A549 (cell line): ENCODE measurements around the gene RASGEF1C. TPM values are rescaled to one million over a fixed set of nuclear protein-coding genes. Genes with fewer than 3 reads are reported as not detected.

Experiments
- BCL3 ChIP-seq: fragments of >200 bp; sonication (Bioruptor Twin); formaldehyde crosslinking; IDR thresholded peaks from 3 replicates; pipeline ENCODE4 v1.6.1; 2016
- BHLHE40 ChIP-seq: IDR thresholded peaks from 2 replicates; pipeline ENCODE4 v1.6.1; 2012; ENCODE audit warnings: low read depth, low read length, inconsistent platforms
- CBX2 ChIP-seq: fragments of 200-600 bp; sonication (generic); IDR thresholded peaks from 2 replicates; pipeline ENCODE4 v1.6.1; 2016; ENCODE audit warnings: low read depth, mild to moderate bottlenecking, borderline replicate concordance
- CBX8 ChIP-seq: fragments of 200-600 bp; sonication (generic); IDR thresholded peaks from 2 replicates; pipeline ENCODE4 v1.6.1; 2016
- CHD2 ChIP-seq: fragments of 150-350 bp; IDR thresholded peaks from 2 replicates; pipeline ENCODE4 v1.6.1; 2014; ENCODE audit warnings: low read length; ENCODE audit not compliant: partially characterized antibody
- E2F6 ChIP-seq: IDR thresholded peaks from 2 replicates; pipeline ENCODE4 v1.6.1; 2012; ENCODE audit warnings: low read depth, borderline replicate concordance
- EHMT2 ChIP-seq: fragments of 200-600 bp; sonication (generic); IDR thresholded peaks from 2 replicates; pipeline ENCODE4 v1.6.1; 2016; ENCODE audit warnings: antibody characterized with exemption, low read depth, mild to moderate bottlenecking, moderate library complexity
- ELK1 ChIP-seq: fragments of 150-350 bp; IDR thresholded peaks from 2 replicates; pipeline ENCODE4 v1.6.1; 2014; ENCODE audit warnings: low read depth, mild to moderate bottlenecking, low read length
- FOSB ChIP-seq: fragments of 250-450 bp; sonication (Bioruptor Pico); IDR thresholded peaks from 2 replicates; pipeline ENCODE4 v1.5.0; 2020; ENCODE audit warnings: mild to moderate bottlenecking, moderate library complexity
- FOSL2 ChIP-seq, 2 experiments: fragments of 450-650 bp in 1 of 2; fragments of >200 bp in 1 of 2; sonication (Bioruptor Twin) in 1 of 2; formaldehyde crosslinking; IDR thresholded peaks; 2 replicates each; pipeline versions ENCODE4 v1.5.0 to v1.6.1; 2016 to 2020; ENCODE audit warnings: mild to moderate bottlenecking in 1 of 2, moderate library complexity in 1 of 2
- FOXS1 ChIP-seq: fragments of 250-450 bp; sonication (Bioruptor Pico); IDR thresholded peaks from 2 replicates; pipeline ENCODE4 v1.5.0; 2020; ENCODE audit warnings: mild to moderate bottlenecking, moderate library complexity
- GATA3 ChIP-seq: IDR thresholded peaks from 2 replicates; pipeline ENCODE4 v1.6.1; 2012; ENCODE audit warnings: borderline replicate concordance
- HES2 ChIP-seq: fragments of >200 bp; sonication (Bioruptor Twin); formaldehyde crosslinking; IDR thresholded peaks from 2 replicates; pipeline ENCODE4 v1.6.1; 2016
- HMGXB4 ChIP-seq: fragments of 250-450 bp; sonication (Bioruptor Pico); IDR thresholded peaks from 2 replicates; pipeline ENCODE4 v1.5.0; 2021; ENCODE audit warnings: mild to moderate bottlenecking, moderate library complexity, borderline replicate concordance
- HOXA7 ChIP-seq: fragments of 250-450 bp; sonication (Bioruptor Pico); IDR thresholded peaks from 2 replicates; pipeline ENCODE4 v1.5.0; 2020; ENCODE audit warnings: mild to moderate bottlenecking, moderate library complexity
- HOXB13 ChIP-seq: fragments of 250-450 bp; sonication (Bioruptor Pico); IDR thresholded peaks from 2 replicates; pipeline ENCODE4 v1.5.0; 2020; ENCODE audit warnings: low read depth, mild to moderate bottlenecking, moderate library complexity
- HOXB5 ChIP-seq: fragments of 250-450 bp; sonication (Bioruptor Pico); IDR thresholded peaks from 2 replicates; pipeline ENCODE4 v1.5.0; 2020; ENCODE audit warnings: mild to moderate bottlenecking, moderate library complexity
- KDM1A ChIP-seq: fragments of 200-600 bp; sonication (generic); IDR thresholded peaks from 2 replicates; pipeline ENCODE4 v1.6.1; 2016; ENCODE audit warnings: low read depth, mild to moderate bottlenecking
- KDM5A ChIP-seq: fragments of 200-600 bp; sonication (generic); IDR thresholded peaks from 2 replicates; pipeline ENCODE4 v1.6.1; 2016; ENCODE audit warnings: antibody characterized with exemption, mild to moderate bottlenecking
- MAX ChIP-seq: IDR thresholded peaks from 2 replicates; pipeline ENCODE4 v1.6.1; 2012
- MAZ ChIP-seq: fragments of 150-350 bp; IDR thresholded peaks from 2 replicates; pipeline ENCODE4 v1.6.1; 2014; ENCODE audit warnings: antibody characterized with exemption, low read depth, low read length, borderline replicate concordance
- NPAS2 ChIP-seq: fragments of 250-450 bp; sonication (Bioruptor Pico); IDR thresholded peaks from 2 replicates; pipeline ENCODE4 v1.8.0; 2022; ENCODE audit warnings: mild to moderate bottlenecking, moderate library complexity, borderline replicate concordance
- PBX3 ChIP-seq: IDR thresholded peaks from 2 replicates; pipeline ENCODE4 v1.6.1; 2012
- PHF8 ChIP-seq: fragments of 200-600 bp; sonication (generic); IDR thresholded peaks from 2 replicates; pipeline ENCODE4 v1.6.1; 2016; ENCODE audit warnings: low read depth, mild to moderate bottlenecking, antibody characterized with exemption, moderate library complexity, borderline replicate concordance
- POLR2A ChIP-seq: IDR thresholded peaks from 2 replicates; pipeline ENCODE4 v1.6.1; 2012; ENCODE audit warnings: mild to moderate bottlenecking, low read length
- REST ChIP-seq: fragments of 200-600 bp; sonication (generic); IDR thresholded peaks from 2 replicates; pipeline ENCODE4 v1.6.1; 2016; ENCODE audit warnings: antibody characterized with exemption, mild to moderate bottlenecking, moderate library complexity
- TFCP2L1 ChIP-seq: fragments of 250-450 bp; sonication (Bioruptor Pico); IDR thresholded peaks from 2 replicates; pipeline ENCODE4 v1.5.0; 2021; ENCODE audit warnings: mild to moderate bottlenecking
- USF2 ChIP-seq: fragments of 450-650 bp; IDR thresholded peaks from 2 replicates; pipeline ENCODE4 v1.6.1; 2014; ENCODE audit warnings: antibody characterized with exemption
- ZC3H11A ChIP-seq: fragments of 450-650 bp; IDR thresholded peaks from 2 replicates; pipeline ENCODE4 v1.6.1; 2014; ENCODE audit warnings: antibody characterized with exemption, mild to moderate bottlenecking
- ZFP36 ChIP-seq: fragments of 450-650 bp; IDR thresholded peaks from 2 replicates; pipeline ENCODE4 v1.6.1; 2014; ENCODE audit warnings: borderline replicate concordance; ENCODE audit not compliant: partially characterized antibody
- polyA plus RNA-seq, 4 experiments: library from polyadenylated mRNA; depleted of rRNA in 3 of 4; stranded (reverse); fragments of >200 nt; fragmentation: RNase III in 1 of 4; extraction: RNeasy Plus Mini Kit Qiagen cat#74134 plus additional on column Dnase treatment in 1 of 4; gene quantifications; 2 replicates in 3 of 4; 3 replicates in 1 of 4; pipeline ENCODE4 v1.2.3, GENCODE V29; 2011 to 2017

The RASGEF1C gene
- polyA plus RNA-seq, 2 of the 4 experiments (the other 2 are of a cell fraction): 0.12 TPM; not detected in 1

- TF ChIP-seq REST (peak; percentile 33; the same call in 1 of the 2 replicates), KDM1A (no peak), CHD2 (peak; percentile 52), BHLHE40 (0 out of 2 replicates have a peak, but pooled peaks have one; percentile 43), ZFP36 (no peak), PHF8 (peak; percentile 97), ZC3H11A (no peak), HOXA7 (CRISPR knock-in tag) (no peak), FOXS1 (CRISPR knock-in tag) (0 out of 2 replicates have a peak, but pooled peaks have one; percentile 78), MAZ (peak; percentile 59; the same call in 1 of the 2 replicates), EHMT2 (no peak), POLR2A (peak; percentile 85), USF2 (no peak), HMGXB4 (CRISPR knock-in tag) (0 out of 2 replicates have a peak, but pooled peaks have one; percentile 21), TFCP2L1 (CRISPR knock-in tag) (0 out of 2 replicates have a peak, but pooled peaks have one; percentile 44), FOSB (CRISPR knock-in tag) (no peak), GATA3 (peak; percentile 24; the same call in 1 of the 2 replicates), KDM5A (no peak), HOXB13 (CRISPR knock-in tag) (peak; percentile 89), PBX3 (no peak), E2F6 (peak; percentile 100; the same call in 1 of the 2 replicates), ELK1 (no peak), HES2 (no peak), HOXB5 (CRISPR knock-in tag) (peak; percentile 94), BCL3 (peak; percentile 84), CBX8 (no peak), FOSL2 (IDR thresholded peaks at IDR 0.05) (no peak), FOSL2 (CRISPR knock-in tag; IDR thresholded peaks at IDR 0.05) (no peak), CBX2 (no peak), NPAS2 (CRISPR knock-in tag) (peak; percentile 58; the same call in 1 of the 2 replicates), MAX (peak; percentile 100)
Observed at GRCh38 chr5:180071531-180072255, 137.3 kb downstream of the RASGEF1C start, which contains the start of gene RNF130 (continued).
